Activated naive CD4-positive, alpha-beta T cell treated with anti-CD3 and anti-CD28 coated beads for 36 hours (primary cell): ENCODE data around the gene ZNF674. TPM values are rescaled to one million over a fixed set of nuclear protein-coding genes. Genes with fewer than 3 reads are reported as not detected.
"Not testable (repeated sequence)": the region's sequence is repeated elsewhere in the genome, so short reads cannot be mapped to it uniquely, and the experiment has no call there.

Source experiments
- CTCF ChIA-PET: fragments of 350-600 bp; sonication (Branson Sonifier 250); formaldehyde crosslinking; loops from one replicate; lab custom pipeline; 2021; ENCODE audit warnings: antibody characterized with exemption; lab: Charles Lee
- DNase-seq: peaks from one replicate; pipeline ENCODE4 v3.0.0-alpha.2; 2020
- H3K27ac Mint-ChIP-seq: one replicate; pipeline ENCODE4 v1.8.0; 2021; ENCODE audit warnings: mild to moderate bottlenecking, mixed read lengths
- H3K27me3 Mint-ChIP-seq: one replicate; pipeline ENCODE4 v1.8.0; 2021; ENCODE audit warnings: low read depth, mixed read lengths
- H3K36me3 Mint-ChIP-seq: one replicate; pipeline ENCODE4 v1.8.0; 2021; ENCODE audit warnings: low read depth, mixed read lengths
- H3K4me1 Mint-ChIP-seq: one replicate; pipeline ENCODE4 v1.8.0; 2021; ENCODE audit warnings: low read depth, mixed read lengths
- H3K4me3 Mint-ChIP-seq: one replicate; pipeline ENCODE4 v1.8.0; 2021; ENCODE audit warnings: mild to moderate bottlenecking, moderate library complexity, mixed read lengths
- H3K9me3 Mint-ChIP-seq: one replicate; pipeline ENCODE4 v1.8.0; 2021; ENCODE audit warnings: mixed read lengths
- intact Hi-C: fragments of 100-400 bp; cut with micrococcal nuclease; formaldehyde crosslinking; loops from one replicate; pipeline ENCODE4 v1.15.1; 2023
- total RNA-seq, 2 experiments: library from RNA; stranded (reverse); gene quantifications; one replicate each; pipeline ENCODE4 v1.2.3, GENCODE V29; 2021

Gene ZNF674
- total RNA-seq, 2 experiments from 2014 or later = 0.94 to 1.9 TPM

DNA sequence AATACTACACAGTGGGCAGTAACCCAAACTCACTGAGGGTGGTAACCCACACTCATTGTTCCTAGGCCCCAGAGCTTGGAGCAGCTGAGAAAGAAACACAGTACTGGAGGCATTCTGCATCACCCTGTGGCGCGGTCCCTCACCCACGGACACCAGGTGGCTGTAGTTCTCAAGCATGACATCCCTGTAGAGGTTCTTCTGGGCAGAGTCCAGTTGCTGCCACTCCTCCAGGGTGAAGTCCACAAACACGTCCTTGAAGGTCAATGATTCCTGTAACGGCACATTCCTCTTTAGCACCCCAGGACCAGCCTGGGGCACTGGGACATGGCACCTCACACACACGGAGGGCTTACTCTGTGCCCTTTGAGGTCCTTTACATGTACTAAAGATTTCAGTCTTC is 16.6 kb downstream of the ZNF674 start:
- H3K4me3 Mint-ChIP-seq, H3K9me3 Mint-ChIP-seq, H3K36me3 Mint-ChIP-seq, intact Hi-C loops, CTCF ChIA-PET, H3K27ac Mint-ChIP-seq, H3K4me1 Mint-ChIP-seq, DNase-seq, H3K27me3 Mint-ChIP-seq: not testable (repeated sequence)

DNA sequence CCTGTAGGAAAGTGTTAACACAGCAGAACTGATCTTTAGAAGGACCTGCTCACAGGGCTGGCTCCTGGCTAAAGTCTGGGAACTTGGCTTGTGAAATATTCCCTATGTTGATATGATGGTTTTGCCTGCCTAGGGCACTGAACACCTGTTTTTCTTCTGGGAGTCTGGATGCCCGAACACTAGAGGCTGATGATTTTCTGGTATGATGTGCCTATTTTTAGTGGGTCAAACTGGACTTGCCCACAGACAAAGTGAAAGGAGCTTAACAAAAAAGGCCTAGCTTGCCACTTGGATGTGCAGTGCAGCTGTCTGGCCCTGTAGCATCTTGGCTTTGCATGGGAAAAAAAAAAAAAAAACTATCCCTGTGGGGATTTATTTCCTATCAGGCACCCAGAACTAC is 39.1 kb downstream of the ZNF674 start:
- no peak for DNase-seq
- Mint-ChIP-seq H3K27ac (no peak overlapping the region), H3K36me3 (peaks cover 39% of the 10 kb centered on the region), H3K4me1 (no peaks in the 10 kb centered on the region), H3K27me3 (no peaks in the 10 kb centered on the region), H3K9me3 (peaks cover 18% of the 10 kb centered on the region), H3K4me3 (no peak overlapping the region)
- intact Hi-C loops = no loop called here
- CTCF ChIA-PET = interaction anchor here (0.6 to 0.9 kb wide), 2 partner anchors 23 to 108 kb away, joined by 3 read pairs; no protein-coding TSS in a partner anchor

DNA sequence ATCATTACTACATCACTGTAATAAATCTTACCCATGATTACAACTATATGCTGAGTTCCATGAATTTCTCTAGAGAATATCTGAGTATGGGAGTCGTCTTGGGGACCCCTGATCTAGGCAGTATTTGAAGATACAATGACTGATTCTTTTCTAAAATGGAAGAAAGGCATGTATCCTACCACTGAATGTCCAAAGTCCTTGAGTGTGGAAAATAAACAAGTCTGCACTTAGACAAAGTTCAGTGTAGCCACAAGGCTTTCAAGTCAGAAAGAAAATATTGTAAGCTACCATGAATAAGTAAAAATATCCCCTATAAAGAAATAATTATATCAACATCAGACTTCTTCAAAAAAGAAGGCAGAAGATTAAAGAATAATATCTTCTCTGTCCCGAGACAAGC is 42.4 kb downstream of the ZNF674 start:
- CTCF ChIA-PET = no interaction called here
- no peak overlapping the region for H3K4me3 Mint-ChIP-seq
- no peak overlapping the region for H3K27ac Mint-ChIP-seq
- H3K4me1 Mint-ChIP-seq = no peaks in the 10 kb centered on the region
- intact Hi-C loops = no loop called here
- H3K36me3 Mint-ChIP-seq = peaks cover 42% of the 10 kb centered on the region
- H3K27me3 Mint-ChIP-seq = no peaks in the 10 kb centered on the region
- DNase-seq = no peak
- H3K9me3 Mint-ChIP-seq = peaks cover 30% of the 10 kb centered on the region

DNA sequence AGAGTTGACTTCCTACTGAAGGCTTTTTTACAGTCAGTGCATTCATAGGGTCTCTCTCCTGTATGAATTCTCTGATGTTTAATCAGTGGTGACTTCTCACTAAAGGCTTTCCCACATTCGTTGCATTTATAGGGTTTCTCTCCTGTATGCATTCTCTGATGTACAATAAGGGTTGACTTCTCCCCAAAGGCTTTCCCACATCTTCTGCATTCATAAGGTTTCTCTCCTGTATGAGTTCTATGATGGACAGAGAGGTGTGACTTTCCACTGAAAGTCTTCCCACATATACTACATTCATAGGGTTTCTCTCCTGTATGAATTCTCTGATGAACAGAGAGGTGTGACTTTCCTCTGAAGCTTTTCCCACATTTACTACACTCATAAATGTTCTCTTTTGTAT is 45.2 kb downstream of the ZNF674 start:
- DNase-seq = no peak
- Mint-ChIP-seq H3K27me3 (no peaks in the 10 kb centered on the region), H3K4me3 (no peak overlapping the region), H3K4me1 (no peaks in the 10 kb centered on the region), H3K36me3 (peaks cover 35% of the 10 kb centered on the region), H3K9me3 (peaks cover 40% of the 10 kb centered on the region), H3K27ac (no peak overlapping the region)
- CTCF ChIA-PET = no interaction called here
- intact Hi-C loops = no loop called here

DNA sequence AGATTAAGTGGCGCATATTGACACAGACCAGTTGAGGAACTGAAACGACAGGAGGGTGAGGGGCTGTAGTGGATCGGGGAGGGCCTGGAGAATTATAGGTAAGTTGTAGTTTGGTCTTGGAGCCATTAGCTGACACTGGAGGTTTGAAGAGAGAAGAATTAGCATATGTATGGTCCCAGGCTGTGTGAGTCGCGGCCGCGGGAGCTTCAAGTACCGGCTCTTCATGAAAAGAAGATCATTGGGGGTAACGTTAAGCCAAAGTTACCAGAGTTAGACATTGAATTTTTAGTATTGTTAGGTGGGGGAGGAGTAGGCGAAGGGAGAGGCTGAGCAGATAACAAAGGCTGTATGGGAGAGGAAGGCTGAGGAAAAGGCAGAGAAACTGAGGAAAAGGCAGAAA is 56.5 kb downstream of the ZNF674 start:
- Mint-ChIP-seq H3K27me3 (no peaks in the 10 kb centered on the region), H3K4me1 (peaks cover 18% of the 10 kb centered on the region), H3K36me3 (peaks cover 29% of the 10 kb centered on the region), H3K9me3 (peaks cover 21% of the 10 kb centered on the region), H3K27ac (no peak overlapping the region), H3K4me3 (no peak overlapping the region)
- intact Hi-C loops = no loop called here
- no peak for DNase-seq
- CTCF ChIA-PET = no interaction called here

DNA sequence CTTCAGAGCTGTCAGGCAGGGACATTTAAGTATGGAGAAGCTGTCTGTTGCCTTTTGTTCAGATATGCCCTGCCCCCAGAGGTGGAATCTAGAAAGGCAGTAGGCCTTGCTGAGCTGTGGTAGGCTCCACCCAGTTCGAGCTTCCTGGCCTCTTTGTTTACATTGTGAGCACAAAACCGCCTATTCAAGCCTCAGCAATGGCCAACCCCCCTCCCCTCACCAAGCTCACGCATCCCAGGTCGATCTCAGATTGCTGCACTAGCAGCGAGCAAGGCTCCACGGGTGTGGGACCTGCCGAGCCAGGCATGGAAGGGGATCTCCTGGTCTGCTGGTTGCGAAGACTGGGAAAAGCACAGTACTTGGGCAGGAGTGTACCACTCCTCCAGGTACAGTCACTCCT is 59.3 kb downstream of the ZNF674 start:
- H3K4me1 Mint-ChIP-seq = peaks cover 18% of the 10 kb centered on the region
- H3K27me3 Mint-ChIP-seq = no peaks in the 10 kb centered on the region
- H3K4me3 Mint-ChIP-seq = no peak overlapping the region
- peak; percentile 27 for DNase-seq
- CTCF ChIA-PET = interaction anchor here (1.3 kb wide), 1 partner anchor 8 kb away, joined by 3 read pairs; no protein-coding TSS in a partner anchor
- peaks cover 53% of the 10 kb centered on the region for H3K36me3 Mint-ChIP-seq
- H3K9me3 Mint-ChIP-seq = peaks cover 25% of the 10 kb centered on the region
- no peak overlapping the region for H3K27ac Mint-ChIP-seq
- intact Hi-C loops = no loop called here

DNA sequence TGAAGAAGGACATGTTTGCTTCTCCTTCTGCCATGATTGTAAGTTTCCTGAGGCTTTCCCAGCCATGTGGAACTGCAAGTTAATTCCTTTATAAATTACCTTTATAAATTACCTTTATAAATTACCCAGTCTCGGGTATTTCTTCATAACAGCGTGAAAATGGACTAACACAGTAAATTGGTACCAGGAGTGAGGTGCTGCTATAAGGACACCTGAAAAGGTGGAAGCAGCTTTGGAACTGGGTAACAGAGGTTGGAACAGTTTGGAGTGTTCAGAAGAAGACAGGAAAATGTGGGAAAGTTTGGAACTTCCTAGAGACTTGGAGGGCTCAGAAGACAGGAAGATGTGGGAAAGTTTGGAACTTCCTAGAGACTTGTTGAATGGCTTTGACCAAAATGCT is 66.6 kb downstream of the ZNF674 start:
- H3K36me3 Mint-ChIP-seq = peaks cover 49% of the 10 kb centered on the region

DNA sequence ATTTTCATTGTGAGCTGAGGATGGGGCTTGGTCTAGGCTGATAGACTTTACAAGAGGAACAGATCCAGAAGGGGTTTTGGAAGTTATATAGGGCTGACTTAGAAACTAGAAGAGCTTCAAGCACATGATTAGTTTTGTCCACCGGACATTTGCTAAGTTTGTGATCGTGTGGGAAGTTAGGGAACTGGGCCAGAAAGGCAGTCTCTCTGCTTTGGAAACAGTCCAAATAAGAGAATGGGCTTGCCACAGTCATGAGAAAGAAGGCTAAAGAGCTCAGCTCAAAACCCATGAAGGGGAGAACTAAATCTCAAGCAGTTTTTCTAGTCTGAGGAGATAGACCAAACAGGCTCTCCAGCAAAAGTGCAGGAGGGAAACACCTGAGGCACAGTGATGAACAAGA is 67.8 kb downstream of the ZNF674 start:
- Mint-ChIP-seq H3K36me3 (peaks cover 42% of the 10 kb centered on the region), H3K4me1 (no peaks in the 10 kb centered on the region), H3K27ac (no peak overlapping the region), H3K9me3 (peaks cover 20% of the 10 kb centered on the region), H3K27me3 (no peaks in the 10 kb centered on the region), H3K4me3 (no peak overlapping the region)
- CTCF ChIA-PET = interaction anchor here (0.6 kb wide), 1 partner anchor 307 kb away, joined by 3 read pairs; no protein-coding TSS in a partner anchor
- DNase-seq = no peak
- intact Hi-C loops = no loop called here

More for the DNA sequence above, 66.6 kb downstream of the ZNF674 start:
- H3K9me3 Mint-ChIP-seq = peaks cover 24% of the 10 kb centered on the region
- DNase-seq, intact Hi-C loops, H3K27ac Mint-ChIP-seq, CTCF ChIA-PET, H3K4me3 Mint-ChIP-seq, H3K27me3 Mint-ChIP-seq, H3K4me1 Mint-ChIP-seq: not testable (repeated sequence)

DNA sequence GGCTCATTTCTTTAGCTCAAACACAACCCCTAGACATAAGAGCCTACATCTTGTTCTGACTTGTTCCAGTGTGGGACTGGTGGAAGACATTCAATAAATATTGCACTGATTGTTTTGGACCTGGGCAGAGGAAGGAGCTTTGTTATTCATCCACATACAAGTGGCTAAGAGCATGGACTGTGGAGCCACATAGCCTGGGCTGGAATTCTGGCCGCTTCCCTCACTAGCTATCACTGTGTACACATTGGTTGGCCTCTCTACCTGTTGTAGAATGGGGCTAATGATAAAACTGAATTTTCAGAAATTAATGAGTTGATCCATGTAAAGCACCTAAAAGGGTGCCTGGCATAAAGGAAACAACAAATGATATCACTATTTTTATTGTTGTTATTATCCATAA is 80.0 kb downstream of the ZNF674 start:
- Mint-ChIP-seq H3K9me3 (peaks cover 3% of the 10 kb centered on the region), H3K36me3 (peaks cover 49% of the 10 kb centered on the region), H3K27me3 (no peaks in the 10 kb centered on the region), H3K27ac (no peak overlapping the region), H3K4me1 (peaks cover 5% of the 10 kb centered on the region), H3K4me3 (no peak overlapping the region)
- no peak for DNase-seq
- intact Hi-C loops = no loop called here
- CTCF ChIA-PET = no interaction called here

DNA sequence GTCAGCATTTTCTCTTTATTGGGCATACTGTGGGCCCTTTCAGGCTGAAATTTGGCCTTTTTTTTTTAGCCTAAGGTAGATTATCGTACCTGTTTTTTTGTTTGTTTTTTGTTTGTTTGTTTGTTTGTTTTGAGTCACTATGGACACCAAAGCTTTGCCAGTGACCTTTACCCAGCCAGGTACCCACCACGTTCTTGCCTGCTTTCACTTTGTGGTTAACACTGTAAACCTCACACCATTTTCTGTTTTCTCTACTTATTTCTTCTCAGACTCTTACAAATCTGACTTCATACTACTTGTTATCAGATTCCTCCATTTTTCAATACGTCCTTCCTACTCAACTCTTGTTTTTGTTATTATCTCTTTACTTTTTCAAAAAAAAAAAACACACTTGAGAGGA is 81.5 kb downstream of the ZNF674 start:
- H3K27ac Mint-ChIP-seq = no peak overlapping the region
- H3K4me3 Mint-ChIP-seq = no peak overlapping the region
- peaks cover 40% of the 10 kb centered on the region for H3K36me3 Mint-ChIP-seq
- no peaks in the 10 kb centered on the region for H3K9me3 Mint-ChIP-seq
- DNase-seq = no peak
- H3K4me1 Mint-ChIP-seq = peaks cover 10% of the 10 kb centered on the region
- CTCF ChIA-PET = no interaction called here
- intact Hi-C loops = no loop called here
- no peaks in the 10 kb centered on the region for H3K27me3 Mint-ChIP-seq

DNA sequence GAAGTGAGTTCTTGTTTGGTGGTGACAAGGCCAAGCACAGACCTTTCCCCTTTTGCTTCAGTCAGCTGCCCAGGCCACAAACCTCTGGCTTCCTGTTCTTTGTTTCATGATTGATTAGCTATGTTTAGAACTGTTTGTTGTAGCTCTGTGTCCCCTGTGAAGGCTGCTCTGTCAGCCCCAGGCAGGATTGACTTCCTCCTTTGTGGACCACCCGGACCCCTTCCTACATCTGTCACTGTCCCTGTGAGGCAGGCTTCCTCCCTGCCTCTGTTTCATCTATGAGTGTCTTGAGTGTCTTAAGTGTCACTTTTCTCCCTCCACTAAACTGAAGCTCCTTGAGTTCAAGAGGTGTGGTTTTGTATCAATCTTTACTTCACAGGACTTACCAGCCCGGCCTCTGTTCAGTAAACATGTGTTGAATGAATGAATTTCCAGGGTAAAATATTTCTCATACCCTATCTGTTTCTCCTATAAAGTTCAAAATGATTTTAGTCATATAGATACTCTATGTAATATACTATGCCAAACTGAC is 83.5 kb downstream of the ZNF674 start:
- CTCF ChIA-PET = no interaction called here

DNA sequence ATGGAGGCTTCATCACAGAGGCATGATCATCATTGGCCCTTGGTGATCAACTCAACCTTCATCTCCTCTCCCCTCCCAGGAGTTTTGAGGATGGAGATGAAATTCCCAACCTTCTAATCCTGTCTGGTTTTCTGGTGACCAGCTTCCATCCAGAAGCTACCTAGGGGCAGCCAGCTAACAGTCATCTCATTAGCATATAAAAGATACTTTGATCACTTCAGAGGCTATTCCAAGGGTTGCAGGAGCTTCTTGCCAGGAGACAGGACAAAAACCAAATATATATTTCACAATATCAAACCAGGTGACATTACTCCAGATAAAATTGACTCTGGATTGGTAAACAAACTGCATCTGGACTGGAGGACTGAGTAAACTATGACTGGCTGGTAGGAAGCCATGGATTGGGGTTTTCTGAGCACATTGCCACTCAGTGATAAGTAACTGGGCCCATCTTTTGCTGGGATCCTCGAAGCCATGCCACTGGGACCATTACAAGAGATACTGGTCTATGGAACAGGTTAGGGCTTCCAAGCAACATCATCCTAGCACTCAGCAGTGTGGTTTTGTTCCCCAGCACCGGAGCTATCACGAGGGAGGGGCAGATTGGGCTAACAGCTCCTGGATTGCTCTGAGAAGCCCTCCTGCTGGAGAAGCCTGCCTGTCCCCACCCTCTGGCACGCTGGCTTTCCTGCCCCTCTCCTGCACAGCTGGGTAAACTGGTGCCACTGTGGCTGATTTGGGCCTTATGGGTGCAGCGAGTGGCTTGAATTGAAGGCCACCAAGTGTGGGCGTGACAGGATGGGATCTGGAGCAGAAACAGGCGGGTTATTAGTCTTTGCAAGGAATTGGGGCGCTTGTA is 84.2 kb downstream of the ZNF674 start:
- intact Hi-C loops, H3K27me3 Mint-ChIP-seq, H3K27ac Mint-ChIP-seq, H3K9me3 Mint-ChIP-seq, H3K4me3 Mint-ChIP-seq, DNase-seq, CTCF ChIA-PET: not testable (repeated sequence)
- H3K4me1 Mint-ChIP-seq = peaks cover 10% of the 10 kb centered on the region
- peaks cover 28% of the 10 kb centered on the region for H3K36me3 Mint-ChIP-seq

More for the DNA sequence above, 83.5 kb downstream of the ZNF674 start:
- H3K36me3 Mint-ChIP-seq = peaks cover 30% of the 10 kb centered on the region
- H3K27me3 Mint-ChIP-seq = no peaks in the 10 kb centered on the region
- peaks cover 10% of the 10 kb centered on the region for H3K4me1 Mint-ChIP-seq
- no peak for DNase-seq
- peak overlapping the region; percentile 55 for H3K27ac Mint-ChIP-seq
- intact Hi-C loops = no loop called here
- no peaks in the 10 kb centered on the region for H3K9me3 Mint-ChIP-seq
- H3K4me3 Mint-ChIP-seq = no peak overlapping the region

DNA sequence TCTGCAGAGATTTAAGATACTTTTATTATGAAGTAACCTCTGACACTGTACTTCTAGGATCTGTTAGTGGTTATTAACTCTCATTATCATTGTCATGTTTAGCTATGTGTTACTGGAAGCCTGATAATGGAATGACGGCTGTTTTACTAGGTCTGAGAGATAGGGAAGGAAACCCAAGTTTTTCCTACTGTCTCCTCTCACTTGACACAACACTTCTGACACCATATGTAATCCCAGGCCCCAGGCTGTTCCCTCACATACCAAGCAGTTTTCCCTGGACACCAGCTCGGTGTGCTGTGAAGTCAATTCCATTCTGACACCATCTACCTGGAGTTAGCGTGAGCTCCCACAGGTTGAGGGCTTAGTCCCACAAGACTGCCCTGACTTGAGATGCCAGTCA is 85.6 kb downstream of the ZNF674 start:
- H3K27ac Mint-ChIP-seq = no peak overlapping the region
- CTCF ChIA-PET = no interaction called here
- H3K27me3 Mint-ChIP-seq = no peaks in the 10 kb centered on the region
- peaks cover 23% of the 10 kb centered on the region for H3K36me3 Mint-ChIP-seq
- intact Hi-C loops = no loop called here
- H3K4me3 Mint-ChIP-seq = no peak overlapping the region
- no peak for DNase-seq
- peaks cover 10% of the 10 kb centered on the region for H3K4me1 Mint-ChIP-seq
- no peaks in the 10 kb centered on the region for H3K9me3 Mint-ChIP-seq
